ENCODE measurements around the gene DPF3.

The DPF3 gene

GRCh38 chr14:72646861-72647528 lies 246.9 kb downstream of the DPF3 start:
- no peak for DNase-seq (ENCODE audit: low read depth in 2 of 2)

DNA sequence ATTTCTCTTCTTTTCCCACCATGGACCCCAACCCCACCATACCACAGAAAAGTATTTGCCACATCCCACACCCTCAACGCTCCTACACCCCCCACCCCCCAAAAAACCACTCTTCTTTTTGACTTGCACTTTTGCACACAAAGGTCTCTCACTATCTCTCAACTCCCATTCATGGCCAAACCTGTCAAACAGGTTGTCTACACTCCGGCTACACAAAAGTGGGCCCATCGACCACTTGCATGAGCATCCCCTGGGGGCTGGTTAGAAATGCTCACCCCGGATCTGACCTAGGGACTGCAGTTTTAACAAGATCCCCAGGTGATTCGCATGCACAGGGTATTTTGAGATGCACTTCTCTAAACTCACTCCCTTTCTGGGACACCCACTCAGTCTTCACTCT lies 248.2 kb downstream of the DPF3 start:
- no peak for DNase-seq (ENCODE audit: low read depth in 2 of 2)

GRCh38 chr14:72644758-72645489 lies 249.0 kb downstream of the DPF3 start:
- no peak for DNase-seq (ENCODE audit: low read depth in 2 of 2)

GRCh38 chr14:72644038-72644437 lies 249.9 kb downstream of the DPF3 start:
- no peak for DNase-seq (ENCODE audit: low read depth in 2 of 2)

GRCh38 chr14:72643317-72643801 lies 250.5 kb downstream of the DPF3 start:
- no peak for DNase-seq (ENCODE audit: low read depth in 2 of 2)

DNA sequence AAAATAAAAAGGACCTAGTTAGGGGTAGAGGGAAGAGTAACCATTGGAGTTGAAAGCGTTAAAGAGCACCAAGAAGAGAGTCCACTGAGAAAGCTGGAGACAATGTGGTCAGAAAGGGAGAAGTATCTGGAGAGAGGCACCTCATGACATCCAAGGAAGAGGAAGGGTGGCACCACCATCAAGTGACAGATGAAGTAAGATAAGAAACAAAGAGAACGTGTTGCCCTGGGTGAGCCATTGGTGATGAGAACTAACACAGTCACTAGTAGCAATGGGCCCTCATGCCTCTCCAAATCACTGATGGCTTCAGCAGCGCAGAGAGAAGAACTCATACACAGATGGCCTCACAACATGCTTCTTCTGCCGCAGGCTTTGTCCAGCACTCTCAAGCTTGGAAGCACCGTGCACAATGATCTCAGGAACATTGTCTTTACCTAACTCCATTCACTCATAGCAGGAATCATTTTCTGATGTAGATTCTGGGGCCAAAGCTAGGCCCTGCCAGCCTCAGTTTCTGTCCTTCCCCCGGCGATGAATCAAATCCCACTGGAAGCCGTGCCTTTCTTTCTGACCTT lies 252.9 kb downstream of the DPF3 start:
- no peak for DNase-seq (ENCODE audit: low read depth in 2 of 2)

DNA sequence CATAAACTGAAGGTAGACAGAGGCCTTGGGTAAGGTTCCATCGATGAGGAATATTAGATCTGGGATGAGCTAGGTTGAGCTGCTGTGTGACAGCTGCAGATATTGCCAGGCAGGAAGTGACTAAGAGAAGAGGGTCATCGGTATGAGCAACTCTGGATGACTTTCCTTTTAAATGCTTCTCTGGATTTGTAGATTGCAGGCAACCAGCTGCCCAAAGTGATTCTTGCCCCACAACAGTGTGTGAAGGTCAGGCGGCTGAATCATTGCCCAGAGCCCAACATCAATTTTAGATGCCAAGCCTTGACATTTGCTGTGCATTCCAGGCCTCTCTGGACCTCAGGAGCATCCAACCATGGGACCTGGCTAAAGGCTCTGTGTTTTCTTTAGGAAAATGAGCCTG lies 255.9 kb downstream of the DPF3 start:
- no peak for DNase-seq (ENCODE audit: low read depth in 2 of 2)

- no peak for DNase-seq (ENCODE audit: low read depth in 2 of 2)
Measured at GRCh38 chr14:72636871-72637270, 257.0 kb downstream of the DPF3 start.

DNA sequence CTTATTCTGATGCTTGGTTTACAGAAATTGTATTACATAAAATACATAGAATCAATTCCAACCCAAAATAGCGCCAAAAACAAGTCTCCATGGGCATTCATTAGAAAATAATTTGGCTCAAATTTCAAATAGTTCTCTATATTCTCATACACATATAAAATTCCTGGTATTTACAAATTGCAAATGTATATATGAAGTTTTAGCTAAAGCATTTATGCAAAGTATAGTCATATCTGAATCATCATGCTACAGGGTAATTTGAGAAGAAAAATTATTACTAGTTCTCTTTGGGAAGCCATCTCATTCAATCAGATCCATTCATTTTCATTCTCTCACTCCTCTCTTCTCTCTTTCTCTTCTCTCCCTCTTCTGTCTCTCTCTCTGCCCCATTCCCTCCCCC lies 257.8 kb downstream of the DPF3 start:
- DNase-seq (ENCODE audit: low read depth in 2 of 2), result no peak

DNA sequence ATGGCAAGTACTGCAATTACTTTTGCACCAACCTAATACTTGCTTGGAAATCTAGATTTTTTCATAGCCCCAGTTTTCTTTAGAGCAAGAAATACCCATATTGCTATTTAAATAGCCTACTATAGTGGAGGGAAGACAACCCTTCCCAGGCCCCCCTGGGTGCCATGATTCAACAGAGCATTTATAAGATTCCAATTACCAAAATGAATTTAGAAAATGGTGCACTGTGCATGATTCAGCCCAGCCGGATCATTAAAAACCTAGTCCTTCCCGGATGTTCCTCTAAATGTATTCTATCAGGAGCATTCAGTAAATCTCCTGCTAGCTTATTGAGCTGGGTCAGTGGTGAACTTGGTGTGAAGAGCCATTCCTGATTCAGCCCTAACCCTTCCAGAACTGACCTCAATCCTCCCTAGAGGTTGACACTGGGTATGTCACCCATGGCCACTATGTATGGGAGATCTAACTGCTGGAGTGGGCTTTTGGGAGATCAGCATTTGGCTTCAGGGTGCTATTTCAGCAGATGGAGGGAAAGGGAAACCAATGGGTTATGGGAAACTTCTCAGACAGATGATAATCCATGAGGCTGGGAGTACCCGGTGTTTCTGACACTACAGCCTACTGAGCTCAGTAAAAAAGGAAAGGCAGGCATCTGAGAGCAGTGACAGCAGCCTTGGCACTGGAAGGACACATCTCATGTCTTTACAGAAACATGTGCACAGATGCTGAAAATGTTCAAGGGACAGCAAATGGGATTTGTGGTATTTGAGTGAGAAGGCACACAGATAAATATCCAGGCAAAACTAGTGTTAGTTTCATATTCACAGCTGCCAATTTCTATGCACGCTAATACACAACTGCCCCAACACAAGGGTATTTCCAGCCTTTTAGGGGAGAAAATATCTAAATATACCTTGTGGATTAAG lies 258.9 kb downstream of the DPF3 start:
- DNase-seq (ENCODE audit: low read depth in 2 of 2), result no peak

DNA sequence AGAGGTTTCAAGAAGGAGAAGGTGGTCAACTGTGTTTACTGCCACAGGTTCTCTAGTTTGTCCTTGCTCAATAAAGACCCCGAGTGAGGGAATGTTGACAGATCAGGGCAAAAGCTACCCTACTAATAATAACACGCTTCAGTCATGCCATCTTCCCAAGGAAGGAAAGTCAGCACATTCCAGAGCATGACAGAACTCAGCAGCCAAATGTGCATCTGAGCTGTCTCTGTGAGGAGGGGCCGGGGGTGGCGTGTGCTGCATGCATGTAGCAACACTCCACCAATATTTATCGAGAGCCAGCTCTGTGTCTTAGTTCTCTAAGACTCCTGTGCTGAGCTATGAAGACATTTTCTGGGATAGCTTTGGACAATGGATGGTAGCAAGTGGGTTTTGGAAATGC lies 260.4 kb downstream of the DPF3 start:
- no peak for DNase-seq (ENCODE audit: low read depth in 2 of 2)

DNA sequence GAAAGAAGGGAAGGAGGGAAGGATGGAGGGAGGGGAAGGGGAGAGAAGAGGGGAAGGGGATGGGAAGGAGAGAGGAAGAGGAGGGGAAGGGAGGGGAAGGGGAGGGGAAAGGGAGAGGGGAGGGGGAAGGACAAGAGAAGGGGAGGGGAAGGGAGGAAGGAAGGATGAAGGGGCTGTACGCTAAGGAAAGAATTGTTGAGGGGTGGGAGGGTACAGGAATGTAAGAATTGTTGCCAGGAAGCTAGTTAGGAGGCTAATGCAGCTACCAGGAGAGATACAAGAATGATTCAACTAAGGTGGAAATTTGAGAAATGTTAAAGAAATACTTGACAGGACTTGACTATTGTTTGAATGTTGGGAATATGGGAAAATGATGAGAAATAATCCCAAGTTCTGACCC lies 261.2 kb downstream of the DPF3 start:
- no peak for DNase-seq (ENCODE audit: low read depth in 2 of 2)

- DNase-seq (ENCODE audit: low read depth in 2 of 2), result no peak
Measured at GRCh38 chr14:72631401-72631800, 262.5 kb downstream of the DPF3 start.

DNA sequence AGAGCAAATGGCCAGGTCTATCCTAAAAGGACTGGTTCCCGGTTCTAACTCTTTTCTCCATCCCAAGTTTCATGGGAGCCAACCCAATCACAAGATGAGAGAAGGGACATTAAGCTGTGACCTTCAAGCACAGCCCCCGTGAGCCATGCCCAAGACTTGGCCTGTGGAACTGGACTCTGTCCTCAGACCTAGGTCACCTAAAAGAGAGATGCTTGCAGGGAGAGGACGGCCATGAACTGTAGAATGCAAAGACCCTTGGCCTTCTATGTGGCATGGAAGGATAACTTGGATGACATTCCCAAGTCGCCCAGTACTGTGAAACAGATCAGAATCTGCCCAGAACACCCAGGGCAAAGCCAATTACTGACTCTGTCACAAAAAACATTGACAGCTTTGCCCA lies 263.5 kb downstream of the DPF3 start:
- DNase-seq (ENCODE audit: low read depth in 2 of 2), result no peak

- DNase-seq (ENCODE audit: low read depth in 2 of 2), result no peak
Measured at GRCh38 chr14:72629534-72629933, 264.4 kb downstream of the DPF3 start.

DNA sequence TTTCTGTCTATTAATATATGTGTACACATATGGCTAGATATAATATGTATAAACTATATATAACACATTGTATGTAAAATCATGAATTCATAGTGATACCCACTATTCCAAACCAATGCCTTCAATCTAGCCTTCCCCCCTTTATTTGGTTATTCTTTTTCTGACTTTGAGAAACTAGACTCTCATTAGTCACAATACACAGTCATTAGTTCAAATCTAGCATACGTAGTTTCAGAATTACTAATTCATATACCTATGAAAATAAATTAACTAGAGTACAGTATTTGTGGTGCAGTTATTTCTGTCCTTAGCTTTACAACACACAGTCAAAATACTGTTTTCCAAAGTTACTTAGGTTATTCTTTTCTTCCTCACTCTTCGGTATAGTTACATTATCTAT lies 268.2 kb downstream of the DPF3 start:
- no peak for DNase-seq (ENCODE audit: low read depth in 2 of 2)

DNA sequence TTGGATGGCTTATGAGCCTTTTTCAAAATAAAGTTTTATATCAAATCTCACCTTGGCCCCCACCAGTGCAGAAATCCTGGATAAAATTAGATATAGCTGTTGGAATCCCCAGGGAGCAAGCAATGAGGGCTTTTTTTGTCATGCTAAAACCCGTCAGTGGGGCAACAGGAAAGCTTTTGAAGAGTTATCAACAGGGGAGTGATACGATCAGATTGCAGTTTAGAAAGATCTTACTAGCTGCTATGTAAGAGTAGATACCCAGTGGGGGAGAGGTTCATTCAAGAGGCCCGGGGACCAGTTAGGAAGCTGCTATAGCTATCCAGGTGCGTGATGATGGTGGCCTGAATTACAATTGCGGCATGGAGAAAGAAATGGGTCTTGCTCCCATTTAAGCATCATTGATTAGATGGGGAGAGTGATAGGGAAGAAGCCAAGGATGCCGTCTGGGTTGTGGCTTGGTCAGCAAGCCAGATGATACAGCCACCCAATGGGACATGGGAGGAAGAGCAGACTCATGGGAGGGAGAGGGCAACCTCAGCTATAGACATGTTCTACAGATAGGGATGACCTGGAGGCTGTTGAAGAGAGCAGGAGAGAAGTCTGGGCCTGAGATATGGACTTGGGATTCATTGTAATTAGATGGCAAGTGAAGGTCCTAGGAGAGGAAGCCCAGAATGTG lies 272.4 kb downstream of the DPF3 start:
- no peak for DNase-seq (ENCODE audit: low read depth in 2 of 2)

DNA sequence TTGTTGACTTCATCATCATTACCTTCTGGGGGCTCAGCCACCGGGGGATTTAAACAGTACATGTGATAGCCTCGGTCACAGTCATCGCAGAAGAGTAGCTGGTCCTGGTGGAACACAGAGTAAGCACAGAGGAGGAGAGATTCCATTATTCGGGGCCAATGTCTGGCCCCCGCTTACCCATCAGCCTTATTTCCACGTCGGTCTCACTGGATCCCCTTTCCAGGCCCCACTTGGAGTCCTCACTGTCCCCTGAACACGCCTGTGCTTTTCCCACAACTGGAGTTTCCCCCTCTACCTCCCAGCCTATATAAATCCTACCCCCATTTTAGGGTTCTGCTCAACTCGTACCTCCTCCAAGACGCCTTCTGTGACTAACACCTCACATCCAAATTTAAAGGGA lies 274.0 kb downstream of the DPF3 start:
- no peak for DNase-seq (ENCODE audit: low read depth in 2 of 2)

DNA sequence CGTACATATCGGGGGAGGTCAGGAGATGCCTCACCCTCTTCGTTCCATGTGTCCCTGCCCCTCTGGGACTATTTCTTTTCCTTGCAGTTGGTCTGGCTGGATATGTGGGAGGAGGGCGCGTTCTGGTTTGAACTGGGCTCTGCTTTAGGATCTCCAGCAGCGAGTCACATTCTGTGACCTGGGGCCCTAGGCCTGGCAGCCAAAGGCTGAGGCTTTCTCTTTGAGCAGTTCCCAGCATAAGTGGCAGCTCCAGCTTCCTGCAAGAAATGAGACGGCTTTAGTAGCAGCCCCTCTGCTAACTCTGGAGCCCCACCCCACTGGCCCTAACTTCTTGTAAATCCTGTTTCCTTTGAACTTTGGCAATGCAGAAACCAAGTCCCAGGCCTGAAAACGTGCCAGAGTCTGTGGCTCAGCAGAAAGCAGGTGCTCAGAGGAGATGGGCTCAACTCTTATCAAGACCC lies 274.8 kb downstream of the DPF3 start:
- DNase-seq (ENCODE audit: low read depth in 2 of 2), result no peak

GRCh38 chr14:72618424-72618823 lies 275.5 kb downstream of the DPF3 start:
- no peak for DNase-seq (ENCODE audit: low read depth in 2 of 2)

DNA sequence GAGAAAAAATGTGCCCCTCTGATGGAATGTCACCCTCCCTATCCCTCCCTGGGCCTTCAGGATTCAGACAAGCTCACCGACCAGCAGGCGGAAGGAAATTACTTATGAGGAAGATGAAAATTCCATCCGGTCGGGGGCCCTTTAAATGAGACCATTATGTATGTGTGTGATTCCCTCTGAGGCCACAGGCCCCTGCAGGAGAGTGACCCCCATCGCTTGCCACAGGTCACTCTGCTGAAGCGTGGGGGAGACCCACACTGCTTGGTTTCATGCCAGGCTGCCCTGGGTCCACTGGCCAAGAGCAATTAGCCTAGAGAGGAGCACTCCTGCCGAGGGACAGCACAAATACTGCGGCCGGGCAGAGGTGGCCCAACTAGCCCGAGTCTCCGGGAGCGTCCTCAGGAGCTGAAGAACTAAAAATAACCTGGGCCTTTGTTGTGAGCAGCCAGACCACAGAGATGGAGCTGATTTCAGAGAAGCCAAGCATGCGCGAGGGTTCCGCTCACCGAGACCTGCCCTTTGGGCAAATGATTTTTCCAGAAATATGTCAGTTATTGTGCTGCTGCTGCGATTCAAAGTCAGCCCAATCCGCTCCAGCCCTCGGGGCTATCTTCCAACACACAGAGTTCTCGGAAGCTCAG lies 276.4 kb downstream of the DPF3 start:
- no peak for DNase-seq (ENCODE audit: low read depth in 2 of 2)

All from stimulated activated CD8-positive, alpha-beta memory T cell treated with anti-CD3 and anti-CD28 coated beads, Interleukin-2, amount 100 ng/mL, for 48 hours (primary cell).